GM21381 (cell line): ENCODE results near the gene NAPB.

Experiments
- ATAC-seq: cut with Tn5 transposase; IDR thresholded peaks from one replicate; pipeline ENCODE4 v1.9.1; 2021; ENCODE audit warnings: mild to moderate bottlenecking, moderate library complexity; ENCODE audit not compliant: unreplicated experiment

Gene NAPB

DNA sequence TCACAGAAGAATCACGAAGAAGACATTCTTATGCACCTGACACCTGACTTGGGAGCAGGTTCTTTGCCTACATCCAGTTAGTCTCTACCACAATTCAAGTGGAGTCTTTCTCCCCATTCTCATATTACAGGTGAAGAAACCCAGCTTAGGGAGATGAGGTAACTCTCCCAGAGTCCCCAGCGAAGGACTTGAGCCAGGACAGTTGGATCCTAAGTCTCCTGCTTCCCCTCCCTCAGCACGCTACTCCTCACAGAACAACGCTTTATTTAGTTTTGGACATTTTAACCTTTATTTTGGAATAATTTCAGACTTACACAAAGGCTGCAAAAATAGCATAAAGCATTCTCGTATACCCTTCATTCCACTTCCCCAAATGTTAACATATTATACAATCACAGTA is 17.4 kb upstream of the NAPB start:
- ATAC-seq = no peak

DNA sequence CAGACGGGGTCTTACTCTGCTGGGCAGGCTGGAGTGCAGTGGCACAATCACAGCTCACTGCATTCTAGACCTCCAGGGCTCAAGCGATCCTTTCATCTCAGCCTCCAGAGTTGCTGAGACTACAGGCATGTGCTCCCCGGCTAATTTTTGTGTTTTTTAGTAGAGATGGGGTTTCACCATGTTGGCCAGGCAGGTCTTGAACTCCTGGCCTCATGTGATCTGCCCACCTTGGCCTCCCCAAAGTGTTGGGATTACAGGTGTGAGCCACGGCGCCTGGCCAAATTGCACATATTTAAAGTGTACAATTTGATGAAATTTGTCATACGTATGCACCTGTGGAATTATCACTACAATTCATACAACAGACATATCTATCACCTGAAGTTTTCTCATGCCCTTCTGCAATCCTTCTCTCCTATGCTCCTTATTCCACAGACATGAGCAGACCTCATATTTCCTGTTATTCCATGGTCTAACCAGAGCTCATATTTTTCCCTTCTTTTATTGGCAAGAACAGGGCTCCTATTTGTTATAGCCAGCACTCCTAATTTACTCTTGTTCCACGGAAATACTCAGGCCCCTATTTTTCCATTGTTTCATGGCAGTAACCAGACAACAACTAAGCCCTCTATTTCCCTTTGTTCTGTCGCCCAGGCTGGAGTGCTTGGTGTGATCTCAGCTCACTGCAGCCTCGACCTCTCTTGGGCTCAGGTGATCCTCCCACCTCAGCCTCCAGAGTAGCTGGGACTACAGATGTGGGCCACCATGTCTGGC is 16.0 kb upstream of the NAPB start:
- no peak for ATAC-seq

- no peak for ATAC-seq
Observed at GRCh38 chr20:23436681-23437080, 15.4 kb upstream of the NAPB start.

DNA sequence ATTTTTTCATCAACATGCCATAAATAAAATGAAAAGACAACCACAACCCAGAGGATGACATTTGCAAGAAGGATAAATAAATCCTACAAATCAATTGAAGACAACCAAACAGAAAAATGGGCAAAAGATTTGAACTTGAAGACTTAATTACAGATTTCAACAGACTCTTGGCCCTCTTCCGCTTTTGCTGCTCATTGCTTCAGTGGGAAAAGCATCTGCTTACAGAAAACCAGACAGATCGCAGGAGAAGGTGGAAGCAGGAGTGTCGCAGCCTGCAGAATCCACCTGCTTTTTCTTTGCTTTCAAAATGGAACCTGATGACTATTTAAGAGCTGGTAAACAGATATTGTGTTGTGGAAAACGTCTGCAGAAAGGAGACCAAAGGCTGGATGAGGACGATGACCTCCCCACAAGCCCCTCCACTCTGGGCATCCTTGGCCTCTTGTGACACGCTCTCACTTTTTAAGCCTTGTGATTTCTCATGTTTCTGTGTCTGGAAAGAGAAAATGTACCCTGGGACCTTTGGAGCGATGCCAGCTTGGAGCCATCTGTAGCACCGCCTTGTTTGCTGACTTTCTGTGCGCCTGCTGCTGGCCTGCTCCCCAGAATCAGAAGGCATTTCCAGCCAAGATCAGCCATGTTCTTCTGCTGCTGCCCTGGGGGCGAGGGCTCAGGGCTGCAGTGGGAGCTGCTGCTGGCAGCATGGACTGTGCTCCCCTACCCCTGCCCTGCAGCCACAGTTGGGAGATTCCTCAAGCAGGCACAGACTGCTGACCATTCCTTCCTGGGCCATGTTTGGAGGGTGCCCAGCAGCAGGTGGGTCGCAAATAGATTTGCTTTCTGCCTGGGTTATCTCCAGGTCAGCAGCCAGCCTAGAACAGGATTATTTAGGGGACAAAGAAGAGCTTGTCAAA is 14.6 kb upstream of the NAPB start:
- ATAC-seq = no peak

GRCh38 chr20:23434521-23435313 is 13.4 kb upstream of the NAPB start:
- ATAC-seq = no peak

GRCh38 chr20:23433628-23434027 is 12.3 kb upstream of the NAPB start:
- no peak for ATAC-seq

DNA sequence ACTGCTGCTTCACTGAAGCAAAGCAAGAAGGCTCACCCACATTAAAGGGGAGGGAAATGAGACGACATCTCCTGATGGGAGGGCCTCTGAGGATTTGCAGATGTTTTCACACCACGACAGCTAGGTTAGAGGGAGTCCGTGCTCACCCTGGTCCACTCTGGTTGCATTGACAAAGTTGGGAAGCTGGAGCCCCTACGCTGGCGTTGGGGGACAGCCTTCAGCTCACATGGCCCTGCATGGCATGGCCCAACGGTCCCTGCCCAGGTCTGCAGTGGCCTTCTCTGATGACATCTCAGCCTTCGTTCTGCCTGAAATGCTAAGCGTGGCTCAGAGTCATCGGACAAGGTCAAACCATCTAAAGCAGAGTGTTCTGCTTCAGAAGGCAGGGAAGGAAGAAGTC is 3.8 kb upstream of the NAPB start:
- no peak for ATAC-seq

DNA sequence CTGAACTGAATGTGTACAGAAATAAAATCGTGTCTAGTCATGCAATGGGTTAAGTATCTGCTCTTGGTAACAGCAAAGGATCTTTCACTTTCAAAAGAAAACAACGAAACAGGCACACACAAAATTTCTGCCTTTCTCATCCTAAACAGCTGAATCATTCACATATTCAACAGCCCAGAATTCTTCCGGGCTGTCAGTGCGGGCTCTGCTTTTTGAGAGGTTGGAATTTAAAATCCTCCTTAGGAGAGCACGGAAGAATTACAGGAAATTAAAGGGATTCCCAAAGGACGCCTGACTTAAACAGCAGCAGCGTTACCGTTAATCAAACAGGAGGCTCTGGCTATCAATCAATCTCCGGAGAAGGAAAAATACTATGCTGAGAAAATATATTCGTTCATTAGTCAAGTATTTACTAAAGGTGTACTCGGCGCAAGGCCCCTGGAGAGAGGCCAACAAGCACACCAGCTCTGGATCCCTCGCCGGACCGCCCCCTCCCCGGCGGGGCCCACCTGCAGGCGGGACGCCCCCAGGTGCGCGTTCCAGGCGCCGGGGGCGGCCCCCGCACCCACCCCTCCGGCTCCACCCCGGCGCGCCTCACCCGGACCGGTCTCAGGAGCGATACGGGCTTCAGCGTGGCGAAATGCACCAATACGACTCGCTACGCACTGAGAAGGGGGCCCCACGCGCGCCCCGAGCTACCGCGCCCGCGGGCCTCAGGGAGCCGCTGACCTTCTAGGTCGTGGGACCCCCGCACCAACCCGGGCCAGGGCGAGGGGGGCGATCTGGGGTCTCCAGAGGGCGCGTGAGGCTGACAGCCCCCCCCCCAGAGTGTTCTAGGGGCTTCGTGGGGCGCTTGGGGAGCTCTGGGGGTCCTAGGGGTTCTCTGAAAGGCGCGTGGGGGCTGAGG is 1.0 kb downstream of the NAPB start:
- ATAC-seq = peak; percentile 28

DNA sequence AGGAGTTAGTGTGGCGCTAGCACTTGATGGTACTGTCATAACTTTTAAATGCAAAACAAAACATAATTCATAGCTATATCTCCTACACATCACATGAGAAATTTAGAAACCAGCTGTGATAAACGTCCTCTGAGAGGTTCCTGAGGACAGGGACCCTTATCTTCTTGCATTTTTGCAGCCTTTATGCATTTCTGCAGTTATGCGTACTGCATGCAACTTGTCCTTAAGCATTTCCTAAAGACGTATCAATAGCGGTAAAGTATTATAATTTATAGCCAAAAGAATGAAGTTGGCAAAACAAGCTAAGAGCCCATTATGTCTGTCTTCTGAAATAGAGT is 1.7 kb downstream of the NAPB start:
- no peak for ATAC-seq

DNA sequence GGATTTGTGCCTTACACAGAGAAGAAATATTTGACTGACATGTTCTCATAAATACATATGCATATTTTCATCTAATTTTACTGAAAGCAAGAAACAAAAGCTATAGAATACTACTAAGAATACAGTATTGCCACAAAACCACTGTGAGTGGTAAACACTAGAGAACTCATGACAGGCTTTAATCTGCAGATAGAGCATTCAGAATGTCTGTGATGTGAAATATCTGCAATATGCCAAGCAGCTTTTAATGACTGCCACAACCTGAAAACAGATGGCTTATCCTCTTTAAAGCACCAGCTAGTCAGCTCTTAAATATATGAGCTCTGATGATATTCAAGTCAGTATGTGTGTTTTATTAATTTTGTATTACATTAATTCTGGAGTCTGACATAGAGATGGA is 3.4 kb downstream of the NAPB start:
- no peak for ATAC-seq

- ATAC-seq = no peak
Observed at GRCh38 chr20:23415959-23416583, 5.2 kb downstream of the NAPB start.

- ATAC-seq = no peak
Observed at GRCh38 chr20:23415555-23415954, 5.7 kb downstream of the NAPB start.

DNA sequence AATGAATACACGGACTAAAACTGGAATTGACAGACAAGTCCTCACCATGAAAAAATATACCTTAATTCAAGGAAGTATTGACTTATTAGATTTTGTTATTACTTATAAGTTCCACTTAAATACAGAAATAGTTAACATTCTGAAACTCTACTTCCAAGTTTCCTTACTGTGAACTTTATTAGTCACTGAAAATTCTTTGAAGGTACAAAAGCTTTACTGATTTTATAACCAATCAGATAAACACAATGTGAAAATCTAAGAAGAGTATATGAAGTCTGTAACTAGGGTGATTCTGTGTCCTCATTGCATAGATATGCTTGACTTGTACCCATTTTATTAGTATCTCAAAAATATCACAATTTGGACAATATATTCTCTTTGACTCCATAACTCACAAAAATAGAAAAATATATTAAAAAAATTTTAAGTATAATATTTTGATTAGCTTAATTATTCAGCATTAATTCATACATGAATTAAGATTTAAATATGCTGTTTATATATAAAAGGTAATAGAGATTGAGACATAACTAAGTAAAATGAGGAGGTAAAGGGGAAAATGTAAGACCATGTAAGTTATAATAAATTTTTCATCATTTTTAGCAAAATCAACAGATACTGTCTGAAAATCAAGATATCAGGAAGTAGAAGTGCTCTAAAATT is 6.6 kb downstream of the NAPB start:
- no peak for ATAC-seq

DNA sequence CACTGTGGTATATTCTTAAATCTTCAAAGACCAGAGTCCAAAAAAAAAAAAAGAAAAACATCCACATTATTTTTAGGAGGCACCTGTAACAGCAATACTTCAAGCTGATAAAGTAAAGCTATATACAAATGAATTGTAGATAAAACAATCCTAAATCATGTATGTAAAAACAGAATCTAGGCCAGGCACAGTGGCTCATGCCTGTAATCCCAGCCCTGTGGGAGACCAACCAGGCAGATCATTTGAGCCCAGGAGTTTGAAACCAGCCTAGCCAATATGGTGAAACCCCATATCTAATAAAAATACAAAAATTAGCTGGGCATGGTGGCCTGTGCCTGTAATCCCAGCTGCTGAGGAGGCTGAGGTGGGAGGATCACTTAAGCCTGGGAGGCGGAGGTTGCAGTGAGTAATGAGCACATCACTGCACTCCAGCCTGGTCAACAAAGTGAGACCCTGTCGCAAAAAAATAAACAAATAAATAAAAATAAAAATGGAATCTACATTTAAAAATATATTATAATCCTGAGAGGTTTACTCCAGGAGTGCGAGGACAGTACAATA is 7.3 kb downstream of the NAPB start:
- no peak for ATAC-seq

DNA sequence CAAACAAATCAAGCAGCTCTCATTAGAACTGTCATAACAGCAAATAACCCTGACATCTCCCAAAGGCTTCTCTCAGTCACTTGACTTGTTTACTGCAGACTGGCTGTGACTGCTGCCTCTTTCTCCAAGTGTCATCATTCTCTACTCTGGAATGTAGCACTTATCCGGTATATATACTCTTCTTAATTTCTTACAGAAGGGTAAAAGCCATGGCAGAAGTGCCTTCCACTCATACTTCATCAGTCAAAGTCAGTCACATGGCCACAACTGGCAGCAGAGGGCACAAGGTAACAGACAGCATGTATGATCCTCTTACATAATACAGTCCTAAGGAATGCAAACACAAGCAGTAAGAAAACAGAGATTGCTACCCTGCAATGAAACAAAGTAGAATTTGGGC is 9.3 kb downstream of the NAPB start:
- ATAC-seq = no peak

- no peak for ATAC-seq
Observed at GRCh38 chr20:23410916-23411695, 10.2 kb downstream of the NAPB start.

DNA sequence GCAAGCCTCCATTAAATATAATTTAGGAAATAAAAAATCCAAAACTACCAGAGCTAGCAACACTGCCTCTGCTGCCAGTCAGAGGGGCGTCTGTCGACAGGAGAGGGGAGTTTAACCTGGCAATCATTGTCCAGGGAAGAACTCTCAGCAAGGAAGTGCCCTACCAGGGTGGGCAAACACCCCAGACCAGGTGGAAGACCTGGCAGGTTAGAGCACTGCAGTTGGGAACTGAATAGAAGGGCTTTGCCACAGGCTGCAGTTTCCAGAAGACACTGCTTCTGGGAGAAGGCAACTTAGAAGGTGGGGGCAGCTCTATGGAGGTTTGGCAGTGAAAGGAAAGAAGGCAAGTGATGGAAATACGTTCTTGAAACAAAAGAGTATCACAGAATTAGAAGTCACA is 11.5 kb downstream of the NAPB start:
- ATAC-seq = no peak

- ATAC-seq = no peak
Observed at GRCh38 chr20:23408957-23409356, 12.3 kb downstream of the NAPB start.
